ENCODE data around the gene EPS8L3.

DNA sequence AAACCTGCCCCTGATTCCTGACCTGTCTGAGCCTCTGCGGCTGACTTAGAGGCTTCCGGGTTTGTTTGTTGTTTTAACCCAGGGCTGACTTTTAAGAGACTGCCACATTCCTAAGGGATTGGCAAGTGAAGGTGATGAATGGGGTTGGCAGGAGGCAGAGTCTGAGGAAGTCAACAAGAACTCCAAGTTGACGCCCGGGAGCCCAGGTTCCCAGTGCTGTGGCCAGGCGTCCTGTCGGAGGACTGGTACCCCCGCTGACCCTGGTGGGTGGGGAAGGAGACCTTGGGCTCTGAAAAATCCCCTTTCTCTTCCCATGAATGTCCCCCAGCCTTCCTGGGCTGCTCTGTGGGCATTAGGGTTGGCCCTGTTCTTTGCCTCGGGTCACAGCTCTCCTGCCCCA lies 19.7 kb upstream of the EPS8L3 start:
- TF ChIP-seq, protein P1, sequence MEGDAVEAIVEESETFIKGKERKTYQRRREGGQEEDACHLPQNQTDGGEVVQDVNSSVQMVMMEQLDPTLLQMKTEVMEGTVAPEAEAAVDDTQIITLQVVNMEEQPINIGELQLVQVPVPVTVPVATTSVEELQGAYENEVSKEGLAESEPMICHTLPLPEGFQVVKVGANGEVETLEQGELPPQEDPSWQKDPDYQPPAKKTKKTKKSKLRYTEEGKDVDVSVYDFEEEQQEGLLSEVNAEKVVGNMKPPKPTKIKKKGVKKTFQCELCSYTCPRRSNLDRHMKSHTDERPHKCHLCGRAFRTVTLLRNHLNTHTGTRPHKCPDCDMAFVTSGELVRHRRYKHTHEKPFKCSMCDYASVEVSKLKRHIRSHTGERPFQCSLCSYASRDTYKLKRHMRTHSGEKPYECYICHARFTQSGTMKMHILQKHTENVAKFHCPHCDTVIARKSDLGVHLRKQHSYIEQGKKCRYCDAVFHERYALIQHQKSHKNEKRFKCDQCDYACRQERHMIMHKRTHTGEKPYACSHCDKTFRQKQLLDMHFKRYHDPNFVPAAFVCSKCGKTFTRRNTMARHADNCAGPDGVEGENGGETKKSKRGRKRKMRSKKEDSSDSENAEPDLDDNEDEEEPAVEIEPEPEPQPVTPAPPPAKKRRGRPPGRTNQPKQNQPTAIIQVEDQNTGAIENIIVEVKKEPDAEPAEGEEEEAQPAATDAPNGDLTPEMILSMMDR (IDR thresholded peaks at IDR 0.05; ENCODE audit: low read depth, low read length, missing input control), result no peak
- TF ChIP-seq TAF1 (conservative IDR thresholded peaks at IDR 0.05), result no peak
- no peak for TF ChIP-seq SP1 (IDR thresholded peaks at IDR 0.05)
- no peak for TF ChIP-seq GABPA (IDR thresholded peaks at IDR 0.05 in 1 of 2, conservative IDR thresholded peaks at IDR 0.05 in 1 of 2)

Measured in liver (tissue), 3 donors.